ENCODE measurements around the gene RANGAP1. TPM values are rescaled to one million over a fixed set of nuclear protein-coding genes. Genes with fewer than 3 reads are reported as not detected.

Gene RANGAP1
- total and polyA plus RNA-seq, 2 of the 13 experiments (the other 11 are each of a cell fraction or from before 2014, with no cell fraction given), result 51.8 to 83.9 TPM

DNA sequence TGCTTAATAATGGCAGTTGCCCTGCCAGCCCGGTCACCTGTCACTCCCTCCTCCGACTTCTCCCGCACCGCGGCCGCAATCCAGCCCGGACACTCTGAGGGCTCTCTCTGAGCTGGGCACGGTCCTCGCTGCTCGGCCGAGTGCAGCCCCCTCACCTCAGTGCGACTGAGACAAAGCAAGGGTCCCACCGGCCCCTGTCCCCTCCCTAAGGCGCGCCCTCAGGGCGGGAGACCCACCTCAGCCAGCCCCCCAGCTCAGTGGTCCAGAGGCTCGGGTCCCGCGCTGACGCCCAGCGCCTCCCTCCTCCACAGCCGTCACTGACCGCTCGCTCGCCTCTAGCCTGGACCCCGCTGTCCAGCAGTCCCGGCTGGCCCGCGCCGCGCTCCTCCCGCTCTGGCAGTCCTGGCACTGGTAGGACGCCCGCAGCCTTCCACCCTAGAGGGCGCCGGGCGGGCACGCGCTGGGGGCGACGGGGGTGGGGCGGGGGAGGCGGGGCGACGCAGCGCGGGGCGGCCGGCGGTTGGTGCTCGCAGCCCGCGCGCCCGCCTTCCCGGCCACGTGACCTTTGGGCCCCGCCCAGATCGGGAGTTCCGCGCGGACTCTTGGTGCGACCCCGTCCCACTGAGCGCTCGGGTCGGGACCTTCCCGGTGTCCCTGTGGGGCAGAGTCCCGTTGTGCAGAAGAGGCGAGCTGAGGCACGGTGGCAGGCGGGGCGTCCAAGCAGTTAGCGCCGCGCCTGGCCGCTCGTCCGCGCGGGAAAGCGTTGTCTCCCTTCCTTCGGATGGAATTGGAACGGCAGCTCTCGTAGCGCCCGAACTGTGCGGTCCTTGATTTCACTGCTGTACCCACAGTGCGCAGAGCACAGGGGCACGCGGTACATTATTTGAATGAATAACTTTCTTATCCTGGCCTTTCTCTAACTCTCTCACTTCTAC lies 88.7 kb downstream of the RANGAP1 start (continued):
- TF ChIP-seq, protein P1, sequence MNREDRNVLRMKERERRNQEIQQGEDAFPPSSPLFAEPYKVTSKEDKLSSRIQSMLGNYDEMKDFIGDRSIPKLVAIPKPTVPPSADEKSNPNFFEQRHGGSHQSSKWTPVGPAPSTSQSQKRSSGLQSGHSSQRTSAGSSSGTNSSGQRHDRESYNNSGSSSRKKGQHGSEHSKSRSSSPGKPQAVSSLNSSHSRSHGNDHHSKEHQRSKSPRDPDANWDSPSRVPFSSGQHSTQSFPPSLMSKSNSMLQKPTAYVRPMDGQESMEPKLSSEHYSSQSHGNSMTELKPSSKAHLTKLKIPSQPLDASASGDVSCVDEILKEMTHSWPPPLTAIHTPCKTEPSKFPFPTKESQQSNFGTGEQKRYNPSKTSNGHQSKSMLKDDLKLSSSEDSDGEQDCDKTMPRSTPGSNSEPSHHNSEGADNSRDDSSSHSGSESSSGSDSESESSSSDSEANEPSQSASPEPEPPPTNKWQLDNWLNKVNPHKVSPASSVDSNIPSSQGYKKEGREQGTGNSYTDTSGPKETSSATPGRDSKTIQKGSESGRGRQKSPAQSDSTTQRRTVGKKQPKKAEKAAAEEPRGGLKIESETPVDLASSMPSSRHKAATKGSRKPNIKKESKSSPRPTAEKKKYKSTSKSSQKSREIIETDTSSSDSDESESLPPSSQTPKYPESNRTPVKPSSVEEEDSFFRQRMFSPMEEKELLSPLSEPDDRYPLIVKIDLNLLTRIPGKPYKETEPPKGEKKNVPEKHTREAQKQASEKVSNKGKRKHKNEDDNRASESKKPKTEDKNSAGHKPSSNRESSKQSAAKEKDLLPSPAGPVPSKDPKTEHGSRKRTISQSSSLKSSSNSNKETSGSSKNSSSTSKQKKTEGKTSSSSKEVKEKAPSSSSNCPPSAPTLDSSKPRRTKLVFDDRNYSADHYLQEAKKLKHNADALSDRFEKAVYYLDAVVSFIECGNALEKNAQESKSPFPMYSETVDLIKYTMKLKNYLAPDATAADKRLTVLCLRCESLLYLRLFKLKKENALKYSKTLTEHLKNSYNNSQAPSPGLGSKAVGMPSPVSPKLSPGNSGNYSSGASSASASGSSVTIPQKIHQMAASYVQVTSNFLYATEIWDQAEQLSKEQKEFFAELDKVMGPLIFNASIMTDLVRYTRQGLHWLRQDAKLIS (CRISPR knock-in tag; IDR thresholded peaks at IDR 0.05), result no peak
- TF ChIP-seq PAX8 (CRISPR knock-in tag; IDR thresholded peaks at IDR 0.05; ENCODE audit: borderline replicate concordance), result no peak
- no peak for TF ChIP-seq NFIC (IDR thresholded peaks at IDR 0.05; ENCODE audit: low read length)
- no peak for TF ChIP-seq GATA4 (IDR thresholded peaks at IDR 0.05; ENCODE audit: borderline replicate concordance, low read depth)
- TF ChIP-seq JUNB (CRISPR knock-in tag; IDR thresholded peaks at IDR 0.05; ENCODE audit: borderline replicate concordance), result no peak
- TF ChIP-seq ZNF20 (CRISPR knock-in tag; IDR thresholded peaks at IDR 0.05), result no peak
- TF ChIP-seq, protein P2, sequence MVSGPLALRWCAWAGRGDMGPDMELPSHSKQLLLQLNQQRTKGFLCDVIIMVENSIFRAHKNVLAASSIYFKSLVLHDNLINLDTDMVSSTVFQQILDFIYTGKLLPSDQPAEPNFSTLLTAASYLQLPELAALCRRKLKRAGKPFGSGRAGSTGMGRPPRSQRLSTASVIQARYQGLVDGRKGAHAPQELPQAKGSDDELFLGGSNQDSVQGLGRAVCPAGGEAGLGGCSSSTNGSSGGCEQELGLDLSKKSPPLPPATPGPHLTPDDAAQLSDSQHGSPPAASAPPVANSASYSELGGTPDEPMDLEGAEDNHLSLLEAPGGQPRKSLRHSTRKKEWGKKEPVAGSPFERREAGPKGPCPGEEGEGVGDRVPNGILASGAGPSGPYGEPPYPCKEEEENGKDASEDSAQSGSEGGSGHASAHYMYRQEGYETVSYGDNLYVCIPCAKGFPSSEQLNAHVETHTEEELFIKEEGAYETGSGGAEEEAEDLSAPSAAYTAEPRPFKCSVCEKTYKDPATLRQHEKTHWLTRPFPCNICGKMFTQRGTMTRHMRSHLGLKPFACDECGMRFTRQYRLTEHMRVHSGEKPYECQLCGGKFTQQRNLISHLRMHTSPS (CRISPR knock-in tag; IDR thresholded peaks at IDR 0.05; ENCODE audit: low read depth), result peak; percentile 32; the same call in 1 of the 2 replicates
- TF ChIP-seq ZNF766 (CRISPR knock-in tag; IDR thresholded peaks at IDR 0.05; ENCODE audit: borderline replicate concordance), result no peak
- TF ChIP-seq CHD4 (IDR thresholded peaks at IDR 0.05; ENCODE audit: borderline replicate concordance, low read length), result no peak
- TF ChIP-seq ATF5 (CRISPR knock-in tag; IDR thresholded peaks at IDR 0.05; ENCODE audit: low read depth), result peak; percentile 81
- no peak for TF ChIP-seq KDM3A (CRISPR knock-in tag; IDR thresholded peaks at IDR 0.05; ENCODE audit: low read depth)
- peak; percentile 81 for TF ChIP-seq HNRNPL (IDR thresholded peaks at IDR 0.05; ENCODE audit: low read depth, low read length)
- no peak for TF ChIP-seq CERS6 (CRISPR knock-in tag; IDR thresholded peaks at IDR 0.05)
- peak; percentile 63 for TF ChIP-seq NFYB (CRISPR knock-in tag; IDR thresholded peaks at IDR 0.05)
- no peak for TF ChIP-seq RFX5 (IDR thresholded peaks at IDR 0.05; ENCODE audit: low read depth, low read length)
- TF ChIP-seq ZKSCAN5 (CRISPR knock-in tag; IDR thresholded peaks at IDR 0.05), result no peak
- no peak for TF ChIP-seq ZSCAN12 (CRISPR knock-in tag; IDR thresholded peaks at IDR 0.05)
- no peak for TF ChIP-seq ZMYM2 (CRISPR knock-in tag; IDR thresholded peaks at IDR 0.05)
- no peak for TF ChIP-seq SNAPC2 (CRISPR knock-in tag; IDR thresholded peaks at IDR 0.05)
- peak; percentile 64 for TF ChIP-seq MNT (IDR thresholded peaks at IDR 0.05)
